Activated naive CD4-positive, alpha-beta T cell treated with Interleukin-2 at 50 U/mL for 16 hours (primary cell): ENCODE measurements around the gene SNRNP35.
"Not testable (repeated sequence)": the region's sequence is repeated elsewhere in the genome, so short reads cannot be mapped to it uniquely, and the experiment has no call there.

ENCODE experiments used
- DNase-seq: peaks from one replicate; pipeline ENCODE4 v3.0.0-alpha.2; 2020

SNRNP35 gene

GRCh38 chr12:123457980-123458779 is at the start of gene SNRNP35:
SNRNP35 (plus strand) TSS chr12:123458139; CDS start chr12:123465541, 7,402 bp downstream.
- DNase-seq, result peak; percentile 86

GRCh38 chr12:123408619-123409018 is 49.3 kb upstream of the SNRNP35 start:
- DNase-seq, result not testable (repeated sequence)

GRCh38 chr12:123409284-123410040 is 48.5 kb upstream of the SNRNP35 start:
- not testable (repeated sequence) for DNase-seq

GRCh38 chr12:123410041-123410412 is 47.9 kb upstream of the SNRNP35 start:
- DNase-seq, result no peak

GRCh38 chr12:123421314-123421713 is 36.6 kb upstream of the SNRNP35 start:
- DNase-seq, result no peak

GRCh38 chr12:123427036-123427769 is 30.7 kb upstream of the SNRNP35 start:
- peak; percentile 27 for DNase-seq

- no peak for DNase-seq
These were observed 29.3 kb upstream of the SNRNP35 start for GRCh38 chr12:123428591-123428990.

GRCh38 chr12:123429101-123429500 is 28.8 kb upstream of the SNRNP35 start:
- not testable (repeated sequence) for DNase-seq

GRCh38 chr12:123431951-123432817 is 25.8 kb upstream of the SNRNP35 start:
- DNase-seq, result peak; percentile 62

- no peak for DNase-seq
These were observed 24.3 kb upstream of the SNRNP35 start for GRCh38 chr12:123433615-123434014.

- DNase-seq, result no peak
These were observed 22.3 kb upstream of the SNRNP35 start for GRCh38 chr12:123435636-123436016.

- DNase-seq, result peak; percentile 96
These were observed 21.6 kb upstream of the SNRNP35 start, which contains the start of gene RILPL2 for GRCh38 chr12:123436017-123436964. RILPL2 (minus strand) TSS chr12:123436684; CDS start chr12:123436420, 264 bp downstream.

GRCh38 chr12:123441523-123442164 is 16.3 kb upstream of the SNRNP35 start:
- DNase-seq, result no peak

GRCh38 chr12:123442774-123443173 is 15.2 kb upstream of the SNRNP35 start:
- DNase-seq, result no peak

GRCh38 chr12:123444092-123445026 is 13.6 kb upstream of the SNRNP35 start:
- no peak for DNase-seq

GRCh38 chr12:123445388-123446332 is 12.3 kb upstream of the SNRNP35 start:
- DNase-seq, result no peak

GRCh38 chr12:123446333-123446713 is 11.6 kb upstream of the SNRNP35 start:
- DNase-seq, result no peak

- no peak for DNase-seq
These were observed 8.6 kb upstream of the SNRNP35 start for GRCh38 chr12:123449249-123449733.
